Stomach (tissue), 4 donors: ENCODE results near the gene HIBADH.

Experiments
- CTCF ChIP-seq, 7 experiments: fragments of 450-650 bp in 4 of 7; fragments of 200-600 bp in 3 of 7; sonication (generic) in 3 of 7; IDR thresholded peaks; one replicate each; pipeline ENCODE4 v1.5.1; 2016 to 2019; ENCODE audit warnings: antibody characterized with exemption in 7 of 7, control low read depth in 2 of 7, mild to moderate bottlenecking in 1 of 7
- POLR2A ChIP-seq, 4 donors: fragments of 450-650 bp; IDR thresholded peaks; one replicate each; pipeline ENCODE4 v1.6.1; 2016; ENCODE audit warnings: antibody characterized with exemption in 4 of 4, control low read depth in 2 of 4, mild to moderate bottlenecking in 1 of 4, moderate library complexity in 1 of 4

- no peak for TF ChIP-seq CTCF (IDR thresholded peaks at IDR 0.05)
- no peak for TF ChIP-seq POLR2A (IDR thresholded peaks at IDR 0.05)
Observed at GRCh38 chr7:27606270-27607209, 56.1 kb downstream of the HIBADH start.
